ENCODE measurements around the gene RAF1.
"Not testable (repeated sequence)": the region's sequence is repeated elsewhere in the genome, so short reads cannot be mapped to it uniquely, and the experiment has no call there.

DNA sequence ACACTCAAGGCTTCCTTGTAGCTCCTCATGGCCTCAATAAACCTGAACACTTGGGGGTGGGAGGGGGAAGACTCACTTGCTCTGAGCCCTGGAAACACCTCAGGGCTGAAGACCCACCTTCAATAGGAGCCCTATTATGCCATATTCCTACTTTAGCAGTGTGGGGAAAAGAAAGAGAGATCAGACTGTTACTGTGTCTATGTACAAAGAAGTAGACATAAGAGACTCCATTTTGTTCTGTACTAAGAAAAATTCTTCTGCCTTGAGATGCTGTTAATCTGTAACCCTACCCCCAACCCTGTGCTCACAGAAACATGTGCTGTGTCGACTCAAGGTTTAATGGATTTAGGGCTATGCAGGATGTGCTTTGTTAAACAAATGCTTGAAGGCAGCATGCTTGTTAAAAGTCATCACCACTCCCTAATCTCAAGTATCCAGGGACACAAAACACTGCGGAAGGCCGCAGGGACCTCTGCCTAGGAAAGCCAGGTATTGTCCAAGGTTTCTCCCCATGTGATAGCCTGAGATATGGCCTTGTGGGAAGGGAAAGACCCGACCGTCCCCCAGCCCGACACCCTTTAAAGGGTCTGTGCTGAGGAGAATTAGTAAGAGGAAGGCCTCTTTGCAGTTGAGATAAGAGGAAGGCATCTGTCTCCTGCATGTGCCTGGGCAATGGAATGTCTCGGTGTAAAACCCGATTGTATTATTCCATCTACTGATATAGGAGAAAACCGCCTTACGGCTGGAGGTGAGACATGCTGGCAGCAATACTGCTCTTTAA, 10.2 kb upstream of the RAF1 start:
- TF ChIP-seq, protein P1, sequence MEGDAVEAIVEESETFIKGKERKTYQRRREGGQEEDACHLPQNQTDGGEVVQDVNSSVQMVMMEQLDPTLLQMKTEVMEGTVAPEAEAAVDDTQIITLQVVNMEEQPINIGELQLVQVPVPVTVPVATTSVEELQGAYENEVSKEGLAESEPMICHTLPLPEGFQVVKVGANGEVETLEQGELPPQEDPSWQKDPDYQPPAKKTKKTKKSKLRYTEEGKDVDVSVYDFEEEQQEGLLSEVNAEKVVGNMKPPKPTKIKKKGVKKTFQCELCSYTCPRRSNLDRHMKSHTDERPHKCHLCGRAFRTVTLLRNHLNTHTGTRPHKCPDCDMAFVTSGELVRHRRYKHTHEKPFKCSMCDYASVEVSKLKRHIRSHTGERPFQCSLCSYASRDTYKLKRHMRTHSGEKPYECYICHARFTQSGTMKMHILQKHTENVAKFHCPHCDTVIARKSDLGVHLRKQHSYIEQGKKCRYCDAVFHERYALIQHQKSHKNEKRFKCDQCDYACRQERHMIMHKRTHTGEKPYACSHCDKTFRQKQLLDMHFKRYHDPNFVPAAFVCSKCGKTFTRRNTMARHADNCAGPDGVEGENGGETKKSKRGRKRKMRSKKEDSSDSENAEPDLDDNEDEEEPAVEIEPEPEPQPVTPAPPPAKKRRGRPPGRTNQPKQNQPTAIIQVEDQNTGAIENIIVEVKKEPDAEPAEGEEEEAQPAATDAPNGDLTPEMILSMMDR (IDR thresholded peaks at IDR 0.05) = not testable (repeated sequence)
- TF ChIP-seq POLR2A (IDR thresholded peaks at IDR 0.05) = not testable (repeated sequence)
